IMR-90 (cell line): ENCODE measurements around the gene EXOC6B. TPM values are rescaled to one million over a fixed set of nuclear protein-coding genes. Genes with fewer than 3 reads are reported as not detected.
A peak's percentile ranks its signal among the peaks of the same experiment; 100 is the strongest.

Experiments used
- ATAC-seq: fragments of 200-7000 bp; cut with Tn5 transposase; 2 replicates; pipeline ENCODE4 v1.9.1; 2020; ENCODE audit warnings: low read depth, mild to moderate bottlenecking, moderate library complexity
- BruUV-seq: library from RNA; stranded (reverse); fragments of 400-500 nt; replicated peaks from 2 replicates; lab custom pipeline; 2021; lab: Mats Ljungman, UMichigan
- CTCF ChIA-PET: fragments of 300-600 bp; formaldehyde crosslinking; extraction: SDS; loops from one replicate; lab custom pipeline; 2021; ENCODE audit warnings: antibody characterized with exemption; lab: Yijun Ruan, JAX
- POLR2A ChIA-PET: fragments of 300-600 bp; sonication (Branson Sonifier 250); formaldehyde crosslinking; loops from one replicate; lab custom pipeline; 2022; ENCODE audit warnings: antibody characterized with exemption; ENCODE audit not compliant: unreplicated experiment; lab: Charles Lee
- DNase-seq: peaks from one replicate; pipeline ENCODE4 v3.0.0; 2013
- H2AFZ ChIP-seq: replicated peaks from 2 replicates; pipeline ENCODE3; 2013; ENCODE audit warnings: low read length, mild to moderate bottlenecking; ENCODE audit not compliant: poor library complexity
- H2AK5ac ChIP-seq: 2 replicates; pipeline ENCODE4 v1.6.1; 2013; ENCODE audit warnings: low read depth, low read length, inconsistent platforms
- H2AK9ac ChIP-seq: replicated peaks from 2 replicates; pipeline ENCODE3; 2013; ENCODE audit warnings: mild to moderate bottlenecking, low read depth, low read length, moderate library complexity; ENCODE audit not compliant: poor library complexity
- H2BK120ac ChIP-seq: 2 replicates; pipeline ENCODE4 v1.6.1; 2013; ENCODE audit warnings: low read depth, low read length, inconsistent platforms
- H2BK15ac ChIP-seq: 3 replicates; pipeline ENCODE4 v1.6.1; 2013; ENCODE audit warnings: low read depth, low read length, inconsistent platforms
- H2BK20ac ChIP-seq: 2 replicates; pipeline ENCODE4 v1.6.1; 2013; ENCODE audit warnings: low read depth, mild to moderate bottlenecking, inconsistent platforms, low read length, moderate library complexity
- H2BK5ac ChIP-seq: 2 replicates; pipeline ENCODE4 v1.6.1; 2013; ENCODE audit warnings: mild to moderate bottlenecking, low read depth, low read length, inconsistent platforms; ENCODE audit not compliant: poor library complexity, severe bottlenecking
- H3K14ac ChIP-seq: replicated peaks from 2 replicates; pipeline ENCODE4 v1.6.1; 2013; ENCODE audit warnings: low read depth, low read length, inconsistent platforms
- H3K18ac ChIP-seq: 2 replicates; pipeline ENCODE4 v1.6.1; 2013; ENCODE audit warnings: low read depth, low read length, control low read depth
- H3K23ac ChIP-seq: 2 replicates; pipeline ENCODE4 v1.6.1; 2013; ENCODE audit warnings: low read depth, low read length, inconsistent platforms
- H3K27ac ChIP-seq: 2 replicates; pipeline ENCODE4 v1.5.1; 2013; ENCODE audit warnings: mild to moderate bottlenecking, control low read depth, low read length; ENCODE audit not compliant: insufficient read depth
- H3K27me3 ChIP-seq: 2 replicates; pipeline ENCODE4 v1.6.1; 2013; ENCODE audit warnings: low read length; ENCODE audit not compliant: control insufficient read depth, insufficient read depth
- H3K36me3 ChIP-seq: 2 replicates; pipeline ENCODE4 v1.6.1; 2013; ENCODE audit warnings: low read length, mixed read lengths; ENCODE audit not compliant: control insufficient read depth, insufficient read depth
- H3K4ac ChIP-seq: 2 replicates; pipeline ENCODE4 v1.6.1; 2013; ENCODE audit warnings: low read depth, low read length, inconsistent platforms
- H3K4me1 ChIP-seq: 2 replicates; pipeline ENCODE4 v1.6.1; 2013; ENCODE audit warnings: low read length, mixed read lengths; ENCODE audit not compliant: control insufficient read depth, insufficient read depth
- H3K4me2 ChIP-seq: 2 replicates; pipeline ENCODE4 v1.6.1; 2013; ENCODE audit warnings: low read depth, mild to moderate bottlenecking, control low read depth, low read length, moderate library complexity
- H3K4me3 ChIP-seq: 2 replicates; pipeline ENCODE4 v1.5.1; 2013; ENCODE audit warnings: low read depth, mild to moderate bottlenecking, control low read depth, low read length, moderate library complexity; ENCODE audit not compliant: insufficient read depth
- H3K56ac ChIP-seq: 2 replicates; pipeline ENCODE4 v1.6.1; 2013; ENCODE audit warnings: low read length, inconsistent platforms; ENCODE audit not compliant: insufficient read depth; ENCODE audit errors: extremely low read depth
- H3K79me1 ChIP-seq, 2 experiments: 2 replicates each; pipeline ENCODE4 v1.6.1; 2013; ENCODE audit warnings: low read length in 2 of 2, inconsistent platforms in 1 of 2, low read depth in 1 of 2
- H3K9ac ChIP-seq: 2 replicates; pipeline ENCODE4 v1.6.1; 2013; ENCODE audit warnings: low read depth, low read length, control low read depth
- H3K9me1 ChIP-seq: 2 replicates; pipeline ENCODE4 v1.6.1; 2013; ENCODE audit warnings: low read length, inconsistent platforms; ENCODE audit not compliant: insufficient read depth
- H3K9me3 ChIP-seq: 2 replicates; pipeline ENCODE4 v1.6.1; 2013; ENCODE audit warnings: low read length; ENCODE audit not compliant: control insufficient read depth, insufficient read depth
- H4K20me1 ChIP-seq: 2 replicates; pipeline ENCODE4 v1.6.1; 2013; ENCODE audit warnings: low read length, inconsistent platforms; ENCODE audit not compliant: insufficient read depth
- H4K5ac ChIP-seq: 2 replicates; pipeline ENCODE4 v1.6.1; 2013; ENCODE audit warnings: mild to moderate bottlenecking, low read depth, low read length, control low read depth
- H4K8ac ChIP-seq, 2 experiments: 2 replicates each; pipeline ENCODE4 v1.6.1; 2013; ENCODE audit warnings: low read depth in 2 of 2, low read length in 2 of 2, control low read depth in 1 of 2, inconsistent platforms in 1 of 2
- H4K91ac ChIP-seq: 2 replicates; pipeline ENCODE4 v1.6.1; 2013; ENCODE audit warnings: low read depth, low read length, inconsistent platforms; ENCODE audit not compliant: insufficient read depth
- BHLHE40 ChIP-seq: fragments of 150-350 bp; IDR thresholded peaks from 2 replicates; pipeline ENCODE4 v1.6.1; 2016; ENCODE audit warnings: mild to moderate bottlenecking, low read depth, low read length
- CEBPB ChIP-seq: IDR thresholded peaks from 2 replicates; pipeline ENCODE4 v1.6.1; 2012; ENCODE audit warnings: low read depth, low read length, improper control_type of control experiment
- CHD1 ChIP-seq: IDR thresholded peaks from 2 replicates; pipeline ENCODE4 v1.6.1; 2012; ENCODE audit warnings: low read depth, low read length, improper control_type of control experiment
- RAD21 ChIP-seq: IDR thresholded peaks from 2 replicates; pipeline ENCODE4 v1.6.1; 2012; ENCODE audit warnings: low read length, improper control_type of control experiment
- RFX5 ChIP-seq: IDR thresholded peaks from 2 replicates; pipeline ENCODE4 v1.8.0; 2012; ENCODE audit warnings: low read depth, mild to moderate bottlenecking, low read length, moderate library complexity
- WGBS, 2 experiments: methylation state at CpG; one replicate each; pipeline versions ENCODE4 v1.1.5 to v1.1.7; 2013; ENCODE audit warnings: missing lambda C conversion rate in 2 of 2; ENCODE audit not compliant: insufficient read length in 1 of 2; ENCODE audit errors: extremely low coverage in 2 of 2; 5-methylcytosine and 5-hydroxymethylcytosine counted together
- dilution Hi-C: fragments of 300-500 bp; cut with HindIII; formaldehyde crosslinking; loops from one replicate; pipeline ENCODE4 v1.14.3; 2018; ENCODE audit warnings: low sequenced_read_pairs; ENCODE audit not compliant: unreplicated experiment
- in situ Hi-C: fragments of 300-500 bp; cut with MboI; formaldehyde crosslinking; loops from 3 replicates; pipeline ENCODE4 v1.14.3; 2019; ENCODE audit warnings: low sequenced_read_pairs, inconsistent platforms, mixed read lengths
- intact Hi-C: fragments of 100-400 bp; cut with micrococcal nuclease; formaldehyde crosslinking; loops from 2 replicates; pipeline ENCODE4 v1.10.0; 2022
- polyA plus RNA-seq, 3 experiments: library from polyadenylated mRNA; depleted of rRNA; stranded (reverse); fragments of >200 nt; gene quantifications; 2 replicates each; pipeline ENCODE4 v1.2.3, GENCODE V29; 2012; ENCODE audit warnings: low replicate concordance in 1 of 3
- total RNA-seq: library from RNA; depleted of rRNA; stranded (reverse); fragments of >200 nt; gene quantifications from 2 replicates; pipeline ENCODE4 v1.2.3, GENCODE V29; 2012
- TF ChIP-seq, protein P1 (sequence below): fragments of 150-350 bp; IDR thresholded peaks from 2 replicates; pipeline ENCODE4 v1.6.1; 2017; ENCODE audit warnings: mild to moderate bottlenecking, antibody characterized with exemption, low read length, low read depth

EXOC6B gene
- total and polyA plus RNA-seq, 2 of the 4 experiments (the other 2 are of a cell fraction) = 10.2 to 29.4 TPM

- peak overlapping the region; percentile 1; the same call in 1 of the 2 replicates for H3K4ac ChIP-seq
- H3K79me1 ChIP-seq = peaks cover 24 to 37% of the 10 kb centered on the region in 2 experiments
- H3K27me3 ChIP-seq = no peaks in the 10 kb centered on the region
- no peak overlapping the region for H3K27ac ChIP-seq
- no peak overlapping the region for H3K9ac ChIP-seq
- no peak overlapping the region for H2BK15ac ChIP-seq
- H2AFZ ChIP-seq = no peak overlapping the region
- H3K56ac ChIP-seq = no peak overlapping the region
- H3K9me1 ChIP-seq = peaks cover 3% of the 10 kb centered on the region
- H4K5ac ChIP-seq = no peak overlapping the region
- H3K4me3 ChIP-seq = no peak overlapping the region
- no peak overlapping the region for H2AK5ac ChIP-seq
- H4K8ac ChIP-seq = peak overlapping the region in 1 of 2 experiments; percentile 13; a peak in 1 of 4 replicates
- peaks cover 11% of the 10 kb centered on the region for H3K4me1 ChIP-seq
- H4K20me1 ChIP-seq = peaks cover 4% of the 10 kb centered on the region; the same call in 1 of the 2 replicates
- no peak overlapping the region; the same call in 1 of the 2 replicates for H3K14ac ChIP-seq
- H3K18ac ChIP-seq = peak overlapping the region; percentile 59; the same call in 1 of the 2 replicates
- H2BK120ac ChIP-seq = no peak overlapping the region
- in situ Hi-C loops (no loop called here), dilution Hi-C loops (no loop called here), intact Hi-C loops (no loop called here)
- ChIA-PET POLR2A (no interaction called here), CTCF (interaction anchor here (0.7 to 1.0 kb wide), 4 partner anchors 12 to 69 kb away, joined by 3 read pairs; no protein-coding TSS in a partner anchor)
- H3K23ac ChIP-seq = no peak overlapping the region
- H2AK9ac ChIP-seq = no peak overlapping the region
- no TSS peak for BruUV-seq
- H3K9me3 ChIP-seq = no peaks in the 10 kb centered on the region
- TF ChIP-seq RAD21 = no peak
- no peak for TF ChIP-seq BHLHE40
- TF ChIP-seq, protein P1, sequence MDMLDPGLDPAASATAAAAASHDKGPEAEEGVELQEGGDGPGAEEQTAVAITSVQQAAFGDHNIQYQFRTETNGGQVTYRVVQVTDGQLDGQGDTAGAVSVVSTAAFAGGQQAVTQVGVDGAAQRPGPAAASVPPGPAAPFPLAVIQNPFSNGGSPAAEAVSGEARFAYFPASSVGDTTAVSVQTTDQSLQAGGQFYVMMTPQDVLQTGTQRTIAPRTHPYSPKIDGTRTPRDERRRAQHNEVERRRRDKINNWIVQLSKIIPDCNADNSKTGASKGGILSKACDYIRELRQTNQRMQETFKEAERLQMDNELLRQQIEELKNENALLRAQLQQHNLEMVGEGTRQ = peak; percentile 54; the same call in 1 of the 2 replicates
- no peak for TF ChIP-seq RFX5
- TF ChIP-seq CHD1 = no peak
- TF ChIP-seq CEBPB = no peak
- H3K4me2 ChIP-seq = peak overlapping the region; percentile 65; the same call in 1 of the 2 replicates
- H2BK20ac ChIP-seq = no peak overlapping the region
- H2BK5ac ChIP-seq = no peak overlapping the region
- no CpG with 5 or more reads among the region's 3 CpGs for WGBS, 2 experiments
- DNase-seq (peak; percentile 37), ATAC-seq (peak; percentile 72)
- H4K91ac ChIP-seq = no peak overlapping the region
- H3K36me3 ChIP-seq = no peaks in the 10 kb centered on the region
Measured at GRCh38 chr2:72793798-72794440, 31.9 kb downstream of the EXOC6B start.
